ENCODE measurements around the gene CYSTM1. TPM values are rescaled to one million over a fixed set of nuclear protein-coding genes. Genes with fewer than 3 reads are reported as not detected.

The CYSTM1 gene
- total RNA-seq, 1 experiment from 2014 or later = 43.3 TPM

- CTCF ChIA-PET = no interaction called here
- H3K27ac ChIP-seq (ENCODE audit: low read length) = no peak overlapping the region
- no peak for DNase-seq
These were observed 15.2 kb downstream of the CYSTM1 start for GRCh38 chr5:140189977-140190871.

GRCh38 chr5:140190872-140191218 lies 15.9 kb downstream of the CYSTM1 start:
- Histone ChIP-seq H3K9ac (ENCODE audit: low read length) (no peak overlapping the region), H3K36me3 (ENCODE audit: low read depth, low read length) (no peaks in the 10 kb centered on the region), H3K4me1 (ENCODE audit: insufficient read depth, low read length) (no peaks in the 10 kb centered on the region), H3K4me3 (ENCODE audit: low read length) (no peak overlapping the region), H3F3A (ENCODE audit: low read length, unreplicated experiment) (no peaks in the 10 kb centered on the region), H3K4me2 (ENCODE audit: low read length) (no peak overlapping the region), H2AFZ (ENCODE audit: low read length) (no peak overlapping the region), H3K27me3 (ENCODE audit: low read length) (no peaks in the 10 kb centered on the region), H3K9me3 (ENCODE audit: low read length) (no peaks in the 10 kb centered on the region), H4K20me1 (ENCODE audit: low read length) (no peaks in the 10 kb centered on the region), H3K9me2 (replicated peaks; ENCODE audit: low read length) (no peaks in the 10 kb centered on the region), H3K79me2 (ENCODE audit: low read length) (no peaks in the 10 kb centered on the region), H3K27ac (ENCODE audit: low read length) (no peak overlapping the region)
- BruUV-seq (replicated peaks) = no TSS peak
- intact Hi-C loops (cut with micrococcal nuclease) = no loop called here
- CTCF ChIA-PET = no interaction called here
- DNase-seq = no peak
- POLR2A ChIA-PET (ENCODE audit: unreplicated experiment) = interaction anchor here (0.5 kb wide), 1 partner anchor 124 kb away, joined by 3 read pairs; no protein-coding TSS in a partner anchor
- TF ChIP-seq EZH2 (IDR thresholded peaks at IDR 0.05; ENCODE audit: low read length, unreplicated experiment) (no peak), CTCF (conservative IDR thresholded peaks at IDR 0.05; ENCODE audit: low read depth, low read length) (no peak), EZH2phosphoT487 (IDR thresholded peaks at IDR 0.05; ENCODE audit: borderline replicate concordance, low read length) (no peak)
- no peak for ATAC-seq

More at GRCh38 chr5:140189977-140190871, 15.2 kb downstream of the CYSTM1 start:
- no TSS peak for BruUV-seq (replicated peaks)
- H3K4me2 ChIP-seq (ENCODE audit: low read length) = no peak overlapping the region
- H3K9ac ChIP-seq (ENCODE audit: low read length) = no peak overlapping the region
- TF ChIP-seq EZH2phosphoT487 (IDR thresholded peaks at IDR 0.05; ENCODE audit: borderline replicate concordance, low read length) = no peak
- no peak for TF ChIP-seq EZH2 (IDR thresholded peaks at IDR 0.05; ENCODE audit: low read length, unreplicated experiment)
- TF ChIP-seq CTCF (conservative IDR thresholded peaks at IDR 0.05; ENCODE audit: low read depth, low read length) = no peak
- no peak overlapping the region for H3K4me3 ChIP-seq (ENCODE audit: low read length)
- H3F3A ChIP-seq (ENCODE audit: low read length, unreplicated experiment) = no peaks in the 10 kb centered on the region
- no peak overlapping the region for H2AFZ ChIP-seq (ENCODE audit: low read length)
- H3K27me3 ChIP-seq (ENCODE audit: low read length) = no peaks in the 10 kb centered on the region
- no peaks in the 10 kb centered on the region for H3K4me1 ChIP-seq (ENCODE audit: insufficient read depth, low read length)
- no peaks in the 10 kb centered on the region for H4K20me1 ChIP-seq (ENCODE audit: low read length)
- H3K79me2 ChIP-seq (ENCODE audit: low read length) = no peaks in the 10 kb centered on the region
- no peaks in the 10 kb centered on the region for H3K9me3 ChIP-seq (ENCODE audit: low read length)
- no peaks in the 10 kb centered on the region for H3K9me2 ChIP-seq (replicated peaks; ENCODE audit: low read length)
- no peaks in the 10 kb centered on the region for H3K36me3 ChIP-seq (ENCODE audit: low read depth, low read length)
- peak; percentile 18; the same call in 1 of the 2 replicates for ATAC-seq
- POLR2A ChIA-PET (ENCODE audit: unreplicated experiment) = interaction anchor here (0.5 kb wide), 1 partner anchor 125 kb away, joined by 3 read pairs; no protein-coding TSS in a partner anchor
- intact Hi-C loops (cut with micrococcal nuclease) = no loop called here
